Activated CD4-positive, alpha-beta T cell treated with anti-CD3 and anti-CD28 coated beads for 24 hours (primary cell): ENCODE measurements around the gene CCDC88B.

Experiments
- DNase-seq, 2 donors: peaks; one replicate each; pipeline ENCODE4 v3.0.0-alpha.2; 2020; ENCODE audit warnings: low read depth in 2 of 2

Gene CCDC88B, protein sequence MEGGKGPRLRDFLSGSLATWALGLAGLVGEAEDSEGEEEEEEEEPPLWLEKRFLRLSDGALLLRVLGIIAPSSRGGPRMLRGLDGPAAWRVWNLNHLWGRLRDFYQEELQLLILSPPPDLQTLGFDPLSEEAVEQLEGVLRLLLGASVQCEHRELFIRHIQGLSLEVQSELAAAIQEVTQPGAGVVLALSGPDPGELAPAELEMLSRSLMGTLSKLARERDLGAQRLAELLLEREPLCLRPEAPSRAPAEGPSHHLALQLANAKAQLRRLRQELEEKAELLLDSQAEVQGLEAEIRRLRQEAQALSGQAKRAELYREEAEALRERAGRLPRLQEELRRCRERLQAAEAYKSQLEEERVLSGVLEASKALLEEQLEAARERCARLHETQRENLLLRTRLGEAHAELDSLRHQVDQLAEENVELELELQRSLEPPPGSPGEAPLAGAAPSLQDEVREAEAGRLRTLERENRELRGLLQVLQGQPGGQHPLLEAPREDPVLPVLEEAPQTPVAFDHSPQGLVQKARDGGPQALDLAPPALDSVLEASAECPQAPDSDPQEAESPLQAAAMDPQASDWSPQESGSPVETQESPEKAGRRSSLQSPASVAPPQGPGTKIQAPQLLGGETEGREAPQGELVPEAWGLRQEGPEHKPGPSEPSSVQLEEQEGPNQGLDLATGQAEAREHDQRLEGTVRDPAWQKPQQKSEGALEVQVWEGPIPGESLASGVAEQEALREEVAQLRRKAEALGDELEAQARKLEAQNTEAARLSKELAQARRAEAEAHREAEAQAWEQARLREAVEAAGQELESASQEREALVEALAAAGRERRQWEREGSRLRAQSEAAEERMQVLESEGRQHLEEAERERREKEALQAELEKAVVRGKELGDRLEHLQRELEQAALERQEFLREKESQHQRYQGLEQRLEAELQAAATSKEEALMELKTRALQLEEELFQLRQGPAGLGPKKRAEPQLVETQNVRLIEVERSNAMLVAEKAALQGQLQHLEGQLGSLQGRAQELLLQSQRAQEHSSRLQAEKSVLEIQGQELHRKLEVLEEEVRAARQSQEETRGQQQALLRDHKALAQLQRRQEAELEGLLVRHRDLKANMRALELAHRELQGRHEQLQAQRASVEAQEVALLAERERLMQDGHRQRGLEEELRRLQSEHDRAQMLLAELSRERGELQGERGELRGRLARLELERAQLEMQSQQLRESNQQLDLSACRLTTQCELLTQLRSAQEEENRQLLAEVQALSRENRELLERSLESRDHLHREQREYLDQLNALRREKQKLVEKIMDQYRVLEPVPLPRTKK (N-terminal part only)

DNA sequence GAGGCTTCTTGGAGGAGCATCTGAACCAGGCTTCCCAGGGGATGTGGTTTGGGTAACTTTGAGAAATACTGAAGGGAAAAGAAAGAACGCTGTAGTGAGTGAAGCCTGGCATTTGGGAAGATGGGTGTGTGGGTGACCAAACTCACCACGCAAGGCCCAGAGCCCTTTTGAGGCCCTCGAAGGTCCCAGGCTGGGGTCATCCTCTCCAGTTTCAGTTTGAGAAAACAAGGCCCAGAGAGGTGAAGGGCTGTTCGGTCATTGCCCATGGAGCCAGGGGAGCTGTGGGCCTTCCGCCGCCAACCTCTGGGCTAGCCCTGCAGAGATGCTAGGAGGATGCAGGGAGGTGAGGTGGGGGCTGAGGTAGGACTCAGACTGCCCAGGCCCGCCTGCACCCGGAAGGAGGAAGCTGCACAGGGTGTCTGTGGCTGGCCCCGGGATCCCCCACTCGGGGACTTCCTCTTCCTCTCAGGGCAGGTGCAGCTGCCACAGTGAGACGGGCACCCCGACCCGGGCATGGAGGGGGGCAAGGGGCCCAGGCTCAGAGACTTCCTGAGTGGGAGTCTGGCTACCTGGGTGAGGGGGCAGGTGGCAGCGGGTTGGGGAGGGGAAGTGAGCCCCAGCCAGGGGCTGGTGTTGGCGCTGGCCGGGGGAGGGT lies at the start of gene CCDC88B:
Gene CCDC88B (plus strand): TSS at position 451 of the 655 bp plus-strand sequence. CDS start 63 bp downstream, at position 514.
- peak; percentile 64 to 68 for DNase-seq

GRCh38 chr11:64290352-64291261 lies 49.4 kb upstream of the CCDC88B start:
- no peak for DNase-seq

- no peak for DNase-seq
Observed at GRCh38 chr11:64291262-64291751, 48.7 kb upstream of the CCDC88B start, which contains the start of gene KCNK4. Gene KCNK4 (plus strand): TSS chr11:64291302. CDS start chr11:64293019, 1,717 bp downstream.

DNA sequence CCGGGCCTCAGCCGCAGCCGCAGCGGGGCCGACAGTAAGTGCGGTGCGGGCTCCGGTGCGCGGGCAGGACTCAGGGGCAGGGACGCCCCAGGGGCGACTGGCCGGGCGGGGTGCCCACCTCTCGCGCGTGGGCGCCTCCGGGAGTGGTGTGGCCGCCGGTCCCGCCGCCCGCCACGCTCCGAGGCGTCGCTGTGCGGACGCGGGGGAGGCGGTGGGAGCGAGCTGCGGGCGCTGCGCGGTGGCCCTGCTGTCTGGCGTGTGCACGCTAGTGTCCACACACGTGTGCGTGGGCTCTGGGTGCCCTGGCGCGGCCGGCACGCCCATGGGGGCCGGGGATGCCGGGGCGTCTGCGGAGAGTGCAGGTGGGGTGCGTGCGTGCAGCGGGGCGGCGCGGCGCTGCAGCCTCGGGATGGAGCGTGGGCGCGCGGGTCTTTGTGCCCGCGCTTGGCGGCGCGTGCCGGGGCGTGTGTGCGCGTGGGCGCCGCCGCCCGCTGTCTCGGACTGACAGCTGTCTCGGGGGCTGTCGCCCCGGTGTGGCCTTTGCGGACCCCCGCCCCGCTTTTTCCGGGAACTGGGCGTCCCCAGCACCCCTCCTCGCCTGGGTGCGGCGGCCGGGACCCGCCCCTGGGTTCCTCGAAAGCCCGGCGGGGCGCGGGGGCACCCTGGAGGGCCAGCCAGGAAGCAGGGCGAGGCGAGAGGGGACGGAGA lies 48.1 kb upstream of the CCDC88B start:
- no peak for DNase-seq

DNA sequence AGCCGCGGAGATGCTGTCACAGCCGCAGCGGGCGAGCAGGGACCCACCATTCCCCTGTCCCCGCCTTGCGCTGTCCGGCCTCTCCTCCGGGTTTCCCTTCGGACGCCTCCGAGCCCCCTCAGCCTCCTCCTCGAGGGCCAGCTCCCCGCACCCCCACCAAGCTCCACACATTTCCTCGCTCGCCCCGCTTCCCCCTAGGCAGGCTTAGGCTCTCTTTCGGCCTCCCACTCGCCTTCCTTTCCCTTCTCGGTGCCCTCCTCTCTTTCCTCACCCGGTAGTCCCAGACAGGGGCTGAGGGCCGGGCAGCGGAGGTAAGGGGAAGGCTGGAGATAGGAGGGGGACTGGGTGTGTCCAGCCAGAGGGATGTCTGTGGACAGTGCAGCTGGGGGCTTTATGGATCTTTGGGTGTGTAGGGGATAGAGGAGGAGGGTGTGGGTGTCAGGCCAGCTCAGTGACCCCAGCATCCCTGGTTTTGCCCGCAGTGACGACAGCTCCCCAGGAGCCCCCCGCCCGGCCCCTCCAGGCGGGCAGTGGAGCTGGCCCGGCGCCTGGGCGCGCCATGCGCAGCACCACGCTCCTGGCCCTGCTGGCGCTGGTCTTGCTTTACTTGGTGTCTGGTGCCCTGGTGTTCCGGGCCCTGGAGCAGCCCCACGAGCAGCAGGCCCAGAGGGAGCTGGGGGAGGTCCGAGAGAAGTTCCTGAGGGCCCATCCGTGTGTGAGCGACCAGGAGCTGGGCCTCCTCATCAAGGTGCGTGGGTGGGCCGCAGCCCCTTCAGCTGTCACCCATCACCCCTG lies 47.3 kb upstream of the CCDC88B start:
- DNase-seq: no peak

- DNase-seq: no peak
Observed at GRCh38 chr11:64294774-64295173, 45.2 kb upstream of the CCDC88B start.

DNA sequence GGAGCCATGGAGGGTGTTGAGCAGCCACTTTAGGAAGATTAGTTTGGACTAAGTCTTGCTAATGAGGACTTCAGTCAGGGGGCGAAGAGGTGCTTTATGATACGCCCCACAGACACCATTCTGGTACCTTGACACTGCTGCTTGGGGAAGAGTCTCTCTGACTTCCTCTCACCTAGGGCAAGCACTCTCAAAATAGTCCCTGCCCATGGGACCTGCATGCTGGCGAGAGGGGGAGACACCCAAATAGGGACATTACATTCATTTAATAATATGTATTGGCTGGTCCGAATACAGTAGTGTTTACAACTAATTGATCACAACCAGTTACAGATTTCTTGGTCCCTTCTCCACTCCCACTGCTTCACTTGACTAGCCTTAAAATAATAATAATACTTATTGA lies 44.2 kb upstream of the CCDC88B start:
- no peak for DNase-seq

- DNase-seq: no peak
Observed at GRCh38 chr11:64296236-64296635, 43.8 kb upstream of the CCDC88B start.

DNA sequence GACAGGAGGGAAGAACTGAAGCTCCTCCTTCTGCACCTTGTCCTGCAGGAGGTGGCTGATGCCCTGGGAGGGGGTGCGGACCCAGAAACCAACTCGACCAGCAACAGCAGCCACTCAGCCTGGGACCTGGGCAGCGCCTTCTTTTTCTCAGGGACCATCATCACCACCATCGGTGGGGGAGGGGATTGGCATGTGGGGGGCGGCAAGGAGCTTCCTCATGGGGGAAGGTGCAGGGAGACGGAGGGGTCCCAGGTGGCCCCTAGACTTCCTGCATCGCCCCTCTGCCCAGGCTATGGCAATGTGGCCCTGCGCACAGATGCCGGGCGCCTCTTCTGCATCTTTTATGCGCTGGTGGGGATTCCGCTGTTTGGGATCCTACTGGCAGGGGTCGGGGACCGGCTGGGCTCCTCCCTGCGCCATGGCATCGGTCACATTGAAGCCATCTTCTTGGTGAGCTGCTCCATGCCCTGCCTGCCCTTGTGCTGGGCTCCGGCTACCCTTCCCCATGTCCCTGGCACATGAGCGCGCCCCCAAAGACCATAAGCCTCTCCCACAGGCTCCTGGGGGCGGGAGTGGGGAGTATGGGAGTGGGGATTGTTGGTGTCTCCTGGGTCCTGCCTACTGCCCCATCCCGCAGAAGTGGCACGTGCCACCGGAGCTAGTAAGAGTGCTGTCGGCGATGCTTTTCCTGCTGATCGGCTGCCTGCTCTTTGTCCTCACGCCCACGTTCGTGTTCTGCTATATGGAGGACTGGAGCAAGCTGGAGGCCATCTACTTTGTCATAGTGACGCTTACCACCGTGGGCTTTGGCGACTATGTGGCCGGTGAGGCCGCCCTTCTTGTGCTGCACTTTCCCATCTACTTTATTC lies 42.9 kb upstream of the CCDC88B start:
- DNase-seq: no peak

GRCh38 chr11:64297699-64298358 lies 42.2 kb upstream of the CCDC88B start:
- no peak for DNase-seq

- DNase-seq: no peak
Observed at GRCh38 chr11:64298966-64299846, 40.8 kb upstream of the CCDC88B start.

DNA sequence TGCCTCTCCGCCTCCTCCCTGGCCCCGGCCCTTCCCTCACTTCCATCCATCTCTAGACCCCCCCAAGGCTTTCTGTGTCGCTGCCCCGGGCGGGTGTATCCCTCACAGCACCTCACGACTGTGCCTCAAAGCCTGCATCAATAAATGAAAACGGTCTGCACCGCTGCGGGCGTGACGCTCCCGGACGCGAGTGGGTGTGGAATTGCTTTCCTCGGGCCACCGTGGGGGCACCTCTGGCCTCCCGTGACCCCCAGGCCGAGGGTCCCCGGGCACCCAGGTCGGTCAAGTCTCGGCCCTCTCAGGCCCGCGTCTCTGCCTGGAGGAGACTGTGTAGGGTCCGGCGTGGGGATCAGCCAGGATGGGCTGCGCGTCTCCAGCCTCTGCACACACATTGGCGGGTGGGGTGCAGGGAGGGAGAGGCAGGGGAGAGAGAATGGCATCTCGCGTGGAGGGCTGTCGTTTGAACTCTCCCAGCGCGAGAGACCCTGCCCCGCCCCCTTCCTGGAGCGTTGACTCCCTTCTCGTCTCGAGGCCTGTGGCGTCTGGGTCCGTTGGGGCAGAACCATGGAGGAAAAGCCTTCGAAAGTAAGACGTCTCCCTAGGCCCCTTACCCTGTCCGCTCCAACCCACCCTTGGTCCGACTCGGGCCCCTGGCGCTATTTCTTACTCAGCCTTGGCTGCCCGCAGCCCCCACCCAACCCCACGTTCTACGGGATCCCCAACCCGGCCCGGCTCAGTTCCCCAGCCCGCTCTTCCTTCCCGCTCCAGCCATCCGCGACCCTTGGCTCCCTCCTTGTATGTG lies 40.0 kb upstream of the CCDC88B start, which contains the start of gene CATSPERZ:
Gene CATSPERZ (plus strand): TSS at position 512 of the 802 bp plus-strand sequence. CDS start 53 bp downstream, at position 565.
- no peak for DNase-seq

DNA sequence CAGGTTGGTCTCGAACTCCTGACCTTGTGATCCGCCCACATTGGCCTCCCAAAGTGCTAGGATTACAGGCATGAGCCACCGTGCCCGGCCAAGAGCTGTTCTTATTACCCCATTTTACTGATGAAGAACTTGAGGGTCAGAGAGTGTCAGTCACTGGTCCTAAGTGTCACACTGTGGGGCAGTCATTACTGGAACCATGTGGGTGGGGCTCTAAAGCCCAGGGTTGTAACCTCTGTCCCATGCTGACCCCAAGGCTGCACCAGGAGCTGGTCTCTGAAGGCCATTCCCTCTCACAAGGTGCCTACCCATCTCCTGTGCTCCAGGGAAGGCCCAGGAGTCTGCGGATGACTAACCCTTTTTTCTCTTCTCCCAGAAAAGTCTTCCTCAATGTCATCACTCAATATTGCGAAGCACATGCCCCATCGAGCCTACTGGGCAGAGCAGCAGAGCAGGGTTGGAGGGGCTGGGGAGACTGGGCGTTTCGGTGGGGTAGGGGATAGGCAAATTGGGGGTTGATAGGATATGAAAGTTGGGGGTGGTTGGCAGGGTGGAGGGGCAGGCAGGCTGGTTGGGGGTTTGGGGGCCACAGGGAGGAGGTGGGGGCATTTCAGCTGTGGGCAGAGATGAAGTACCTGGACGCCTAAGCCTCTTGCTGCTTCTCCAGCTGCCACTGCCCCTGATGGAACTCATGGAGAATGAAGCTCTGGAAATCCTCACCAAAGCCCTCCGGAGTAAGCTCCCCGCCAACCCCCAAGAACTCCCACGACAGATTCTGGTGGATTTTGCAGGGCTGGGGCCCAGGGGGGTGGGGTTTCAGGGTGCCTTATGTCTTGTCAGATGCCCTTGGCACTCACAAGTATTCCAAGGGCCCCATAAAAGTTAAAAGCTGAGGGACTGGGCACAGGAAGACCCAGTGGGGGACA lies 36.6 kb upstream of the CCDC88B start:
- DNase-seq: no peak

GRCh38 chr11:64304032-64304315 lies 36.0 kb upstream of the CCDC88B start:
- no peak for DNase-seq
